NCI-H748 (cell line): Measurements from ENCODE around the gene KLHL29.

Experiments used
- DNase-seq: peaks from one replicate; lab custom pipeline; 2025; ENCODE audit not compliant: unreplicated experiment; lab: John Stamatoyannopoulos, UW

The KLHL29 gene

DNA sequence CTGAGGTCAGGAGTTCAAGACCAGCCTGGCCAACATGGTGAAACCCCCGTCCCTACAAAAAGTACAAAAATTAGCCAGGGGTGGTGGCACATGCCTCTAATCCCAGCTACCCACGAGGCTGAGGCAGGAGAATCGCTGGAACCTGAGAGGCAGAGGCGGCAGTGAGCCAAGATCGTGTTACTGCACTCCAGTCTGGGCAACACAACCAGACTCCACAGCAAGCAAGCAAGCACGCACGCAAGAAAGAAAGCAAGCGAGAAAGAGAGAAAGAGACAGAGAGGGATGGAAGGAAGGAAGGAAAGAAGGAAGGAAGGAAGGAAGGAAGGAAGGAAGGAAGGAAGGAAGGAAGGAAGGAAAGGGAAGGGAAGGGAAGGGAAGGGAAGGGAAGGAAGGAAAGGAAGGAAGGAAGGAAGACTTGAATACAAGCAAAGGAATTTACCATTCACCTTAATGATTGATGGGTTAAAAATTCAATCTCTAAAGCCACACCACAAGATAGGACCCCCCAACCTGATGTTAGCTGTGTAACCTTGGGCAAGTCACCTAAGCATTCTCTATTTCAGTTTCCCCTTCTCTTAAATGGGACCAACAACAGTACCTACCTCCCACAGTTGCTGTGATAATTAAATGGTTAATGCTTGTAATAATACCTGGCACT lies 360.2 kb downstream of the KLHL29 start:
- no peak for DNase-seq

DNA sequence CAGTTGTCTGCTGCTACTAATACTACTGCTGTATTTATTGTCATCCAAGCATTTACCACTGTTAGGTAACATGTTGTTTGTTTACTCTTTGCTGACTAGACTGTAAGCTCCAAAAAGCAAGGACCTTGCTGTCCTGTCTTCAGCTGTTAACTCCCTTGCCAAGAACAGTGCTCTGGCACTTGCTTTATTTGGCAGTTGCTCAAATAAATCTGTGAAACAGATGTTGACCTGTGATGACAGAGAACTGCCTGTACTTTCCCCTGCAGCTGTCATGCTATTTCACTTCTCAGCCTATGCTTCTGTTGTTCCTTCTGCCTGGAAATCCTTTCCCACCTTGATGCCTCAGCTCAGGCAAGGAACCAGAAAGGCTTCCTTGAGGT lies 360.7 kb downstream of the KLHL29 start:
- no peak for DNase-seq

DNA sequence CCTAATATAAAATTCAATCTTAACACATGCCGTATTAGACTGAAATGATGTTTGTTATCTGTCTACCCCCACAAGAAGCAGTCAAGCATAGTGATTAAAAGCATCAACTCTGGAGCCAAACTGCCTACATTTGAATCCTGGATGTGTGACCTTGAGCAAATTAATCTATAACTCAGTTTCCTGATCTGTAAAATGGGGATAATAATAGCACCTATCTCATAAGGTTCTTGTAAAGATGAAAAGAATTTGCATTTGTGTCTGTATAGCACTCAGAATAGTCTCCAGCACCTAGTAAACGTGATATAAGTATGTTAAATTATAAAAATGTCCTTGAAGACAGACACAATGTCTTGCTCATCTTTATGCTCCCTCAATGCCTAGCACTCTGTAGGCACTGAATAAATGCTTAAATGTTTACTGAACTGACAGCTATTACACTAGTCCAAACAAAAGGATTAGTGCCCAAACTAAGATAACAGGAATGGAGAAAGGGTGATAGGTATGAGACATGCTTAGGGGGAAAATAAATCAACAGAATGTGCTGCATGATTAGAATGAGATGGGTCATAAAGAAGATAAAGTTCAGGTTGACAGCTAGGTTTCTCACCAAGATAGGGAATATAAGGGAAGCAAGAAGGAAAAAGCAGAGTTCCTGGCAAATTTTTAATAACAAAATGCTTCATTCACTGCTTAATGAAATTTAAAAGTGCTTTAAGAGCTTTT lies 361.3 kb downstream of the KLHL29 start:
- no peak for DNase-seq

DNA sequence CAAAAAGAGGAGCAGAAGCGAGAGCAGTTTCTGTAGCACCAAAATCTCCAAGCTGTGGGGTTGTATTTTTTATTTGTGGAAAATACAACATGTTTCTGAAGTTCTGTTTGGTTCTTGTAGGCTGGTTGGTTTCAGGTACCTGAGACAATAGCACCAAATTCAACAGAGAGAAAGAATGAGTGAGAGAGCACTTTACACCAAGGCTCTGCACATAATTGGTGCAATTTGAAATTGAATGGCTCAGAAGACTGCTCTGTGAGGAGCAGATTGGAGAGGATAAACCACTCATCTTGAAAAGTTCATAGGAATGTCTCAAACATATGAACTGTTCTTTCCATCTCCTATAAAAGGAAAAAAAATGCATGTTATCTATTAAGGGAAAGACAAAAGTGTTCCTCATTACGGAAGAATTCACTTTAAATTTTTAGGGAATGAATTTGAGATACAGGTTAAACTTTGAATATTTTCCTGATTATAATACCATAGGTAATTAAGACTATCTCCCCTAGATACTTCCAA lies 366.8 kb downstream of the KLHL29 start:
- no peak for DNase-seq

DNA sequence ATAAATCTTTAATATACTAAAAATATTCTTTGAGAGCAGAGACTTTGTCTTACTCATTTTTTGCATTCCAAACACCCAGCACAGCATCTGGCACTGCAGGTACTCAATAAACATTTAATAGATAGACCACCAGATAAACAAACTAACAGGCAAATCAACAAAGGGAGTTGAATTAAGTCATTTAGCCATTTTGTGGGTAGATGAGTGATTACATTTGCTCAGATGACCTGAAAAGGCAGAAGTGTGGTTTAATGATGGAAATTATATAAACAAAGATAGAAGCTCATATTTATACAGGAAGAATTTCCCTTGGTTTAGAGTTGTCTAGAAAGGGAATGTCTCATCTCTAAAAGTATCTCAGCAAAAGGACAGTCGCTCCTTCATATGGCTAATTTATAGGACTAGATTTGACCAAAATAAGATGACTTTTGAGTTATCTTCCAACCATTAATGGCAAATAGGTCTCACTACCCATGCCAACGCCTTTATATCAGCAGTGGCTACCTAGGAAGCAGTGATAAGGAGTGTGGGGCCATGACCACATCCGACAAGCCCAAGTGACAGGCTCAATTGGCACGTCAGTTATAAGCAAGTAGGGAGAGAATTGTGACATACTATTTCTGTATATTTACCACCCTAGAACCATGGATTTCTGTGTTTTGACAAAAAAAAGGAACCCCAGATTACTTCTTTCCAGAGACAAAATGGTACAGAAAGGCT lies 368.5 kb downstream of the KLHL29 start:
- no peak for DNase-seq

DNA sequence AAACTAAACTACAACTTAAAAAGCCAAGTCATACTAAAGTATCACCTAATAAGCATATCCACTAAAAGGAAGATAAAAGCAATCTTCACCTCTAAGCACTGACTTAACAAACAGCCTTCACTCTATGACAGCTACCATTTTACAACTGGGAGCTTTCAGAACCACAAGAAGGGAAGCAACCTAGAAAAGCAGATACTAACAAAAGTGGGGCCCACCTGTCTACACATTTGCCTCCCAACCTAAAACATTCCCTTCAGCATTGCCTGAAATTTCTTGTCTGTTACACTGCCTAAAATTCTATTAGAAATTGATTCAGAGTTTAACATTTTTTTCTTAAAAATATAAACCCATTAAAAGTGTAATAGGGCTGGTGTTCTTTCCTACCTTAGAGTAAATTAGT lies 370.0 kb downstream of the KLHL29 start:
- DNase-seq, result no peak

DNA sequence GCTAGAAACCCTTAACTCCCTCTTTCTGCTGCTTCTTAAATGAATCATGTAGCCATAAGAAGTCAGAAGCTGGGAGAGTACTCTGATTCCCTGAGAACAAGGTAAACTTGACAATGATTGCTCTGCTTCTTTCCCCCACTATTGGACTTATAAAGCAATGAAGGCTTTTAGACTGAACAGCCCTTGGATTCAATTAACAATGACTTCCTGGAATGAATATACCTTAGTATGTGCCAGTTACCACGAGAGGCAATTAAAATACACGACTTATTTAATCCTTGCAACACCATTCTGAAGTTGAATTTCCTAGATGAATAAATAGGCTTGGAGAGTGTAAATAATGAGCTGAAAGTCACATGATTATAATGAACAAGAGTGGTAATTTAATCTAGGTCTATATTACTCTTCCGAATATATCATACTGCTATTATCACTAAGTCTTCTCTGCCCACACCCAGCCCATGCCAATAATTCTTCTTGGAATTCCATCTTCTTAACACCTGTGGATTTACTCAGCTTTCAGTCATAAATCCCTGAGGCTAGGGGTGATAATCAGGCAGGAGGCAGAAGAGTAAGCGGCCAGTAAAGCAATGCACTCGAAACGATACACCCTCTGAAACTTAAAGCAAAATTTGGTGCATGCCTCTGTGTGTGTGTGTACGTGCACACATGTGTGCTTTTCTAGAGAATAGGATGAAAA lies 371.8 kb downstream of the KLHL29 start:
- DNase-seq, result no peak

DNA sequence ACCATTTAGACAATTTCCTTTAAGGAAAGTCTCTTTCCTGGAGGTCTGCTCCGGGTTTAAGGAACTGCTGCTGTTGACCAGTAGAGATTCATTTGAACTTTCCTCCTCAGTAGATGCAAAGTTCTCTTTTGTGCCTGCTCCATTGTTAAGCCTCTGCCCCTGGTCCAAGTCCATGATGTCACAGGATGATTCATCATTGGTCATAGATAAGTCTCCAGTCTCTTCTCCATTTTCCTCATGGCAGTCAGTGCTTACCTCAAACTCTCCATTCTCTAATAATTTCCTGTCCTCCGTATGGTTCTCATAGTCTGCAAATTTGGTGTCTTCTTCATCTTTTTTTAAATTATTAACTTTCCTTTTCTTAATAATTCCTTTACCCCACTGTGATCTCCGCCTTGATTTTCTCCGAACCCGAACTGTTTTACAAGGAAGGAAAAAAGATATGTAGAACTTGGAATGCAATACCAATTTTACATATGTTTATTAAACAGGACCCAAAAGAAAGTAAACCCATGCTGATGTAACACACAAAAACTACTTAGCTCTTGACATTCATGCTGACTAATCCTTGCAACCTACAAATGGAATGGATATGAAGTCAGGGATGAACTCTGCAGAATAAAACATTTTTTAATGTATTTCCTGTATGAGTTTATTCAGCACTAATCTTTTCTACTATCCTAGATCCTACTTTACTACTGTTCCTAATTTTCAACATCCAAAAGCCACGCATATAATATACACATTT lies 372.9 kb downstream of the KLHL29 start:
- DNase-seq, result no peak
